ENCODE measurements around the gene C12orf60. TPM values are rescaled to one million over a fixed set of nuclear protein-coding genes. Genes with fewer than 3 reads are reported as not detected.

The C12orf60 gene
- total RNA-seq, 1 experiment from 2014 or later: 1.8 TPM

GRCh38 chr12:14782756-14783155 lies 20.7 kb upstream of the C12orf60 start:
- POLR2A ChIA-PET: interaction anchor here (0.9 to 1.1 kb wide), 2 partner anchors 13 to 14 kb away, joined by 3 to 4 read pairs; no protein-coding TSS in a partner anchor
- H3K27me3 Mint-ChIP-seq (ENCODE audit: low read depth): no peaks in the 10 kb centered on the region

GRCh38 chr12:14784471-14784870 lies 19.0 kb upstream of the C12orf60 start:
- Mint-ChIP-seq H3K4me1 (no peaks in the 10 kb centered on the region), H3K4me3 (no peak overlapping the region), H3K36me3 (peaks cover 40% of the 10 kb centered on the region), H3K27me3 (ENCODE audit: low read depth) (no peaks in the 10 kb centered on the region), H3K27ac (no peak overlapping the region), H3K9me3 (no peaks in the 10 kb centered on the region)
- no peak for DNase-seq (ENCODE audit: low spot score)
- POLR2A ChIA-PET: interaction anchor here (1.2 kb wide), 2 partner anchors 13 to 18 kb away, joined by 3 to 4 read pairs; partner anchors contain the start of gene WBP11
- CTCF ChIA-PET: interaction anchor here (1.4 kb wide), 1 partner anchor 28 kb away, joined by 6 read pairs; no protein-coding TSS in a partner anchor
- no peak for ATAC-seq
- TF ChIP-seq ESRRA (CRISPR knock-in tag; IDR thresholded peaks at IDR 0.05; ENCODE audit: borderline replicate concordance) (no peak), STAT6 (CRISPR knock-in tag; conservative IDR thresholded peaks at IDR 0.05; ENCODE audit: low read depth) (no peak), TEAD4 (CRISPR knock-in tag; IDR thresholded peaks at IDR 0.05) (no peak), ERG (CRISPR knock-in tag; IDR thresholded peaks at IDR 0.05) (no peak), CTCF (IDR thresholded peaks at IDR 0.05) (no peak), JUN (CRISPR knock-in tag; IDR thresholded peaks at IDR 0.05) (no peak), ATF1 (CRISPR knock-in tag; IDR thresholded peaks at IDR 0.05) (no peak), NR1H2 (CRISPR knock-in tag; IDR thresholded peaks at IDR 0.05) (no peak), CBFB (CRISPR knock-in tag; IDR thresholded peaks at IDR 0.05; ENCODE audit: low read depth) (no peak), NR2C2 (CRISPR knock-in tag; IDR thresholded peaks at IDR 0.05) (no peak), ZNF671 (CRISPR knock-in tag; IDR thresholded peaks at IDR 0.05) (no peak), ZNF281 (CRISPR knock-in tag; IDR thresholded peaks at IDR 0.05) (no peak), USF1 (CRISPR knock-in tag; IDR thresholded peaks at IDR 0.05) (no peak), TCF7 (CRISPR knock-in tag; IDR thresholded peaks at IDR 0.05; ENCODE audit: low read depth) (no peak)

More at GRCh38 chr12:14782756-14783155, 20.7 kb upstream of the C12orf60 start:
- Mint-ChIP-seq H3K9me3 (no peaks in the 10 kb centered on the region), H3K36me3 (peaks cover 22% of the 10 kb centered on the region), H3K4me3 (no peak overlapping the region), H3K27ac (no peak overlapping the region), H3K4me1 (no peaks in the 10 kb centered on the region)
- TF ChIP-seq SOX15 (CRISPR knock-in tag; IDR thresholded peaks at IDR 0.05): no peak
- TF ChIP-seq PRDM15 (CRISPR knock-in tag; IDR thresholded peaks at IDR 0.05): no peak
- no peak for TF ChIP-seq MXD4 (CRISPR knock-in tag; IDR thresholded peaks at IDR 0.05; ENCODE audit: borderline replicate concordance)
- DNase-seq (ENCODE audit: low spot score) (no peak), ATAC-seq (no peak)
- CTCF ChIA-PET: interaction anchor here (0.7 to 1.4 kb wide), 4 partner anchors 14 to 117 kb away, joined by 3 to 4 read pairs (median 3); partner anchors contain the start of gene C12orf60
